KBM-7 (cell line): ENCODE measurements around the gene ZBTB11.
A peak's percentile ranks its signal among the peaks of the same experiment; 100 is the strongest.
"Not testable (repeated sequence)": the region's sequence is repeated elsewhere in the genome, so short reads cannot be mapped to it uniquely, and the experiment has no call there.

Experiments
- DNase-seq: peaks from one replicate; pipeline ENCODE4 v3.0.0-alpha.2; 2015
- in situ Hi-C: fragments of 300-500 bp; cut with MboI; formaldehyde crosslinking; loops from 2 replicates; pipeline ENCODE4 v1.14.3; 2020; ENCODE audit warnings: low sequenced_read_pairs, low pct_unique_long_range_greater_than_20kb, mixed read lengths

Gene ZBTB11

DNA sequence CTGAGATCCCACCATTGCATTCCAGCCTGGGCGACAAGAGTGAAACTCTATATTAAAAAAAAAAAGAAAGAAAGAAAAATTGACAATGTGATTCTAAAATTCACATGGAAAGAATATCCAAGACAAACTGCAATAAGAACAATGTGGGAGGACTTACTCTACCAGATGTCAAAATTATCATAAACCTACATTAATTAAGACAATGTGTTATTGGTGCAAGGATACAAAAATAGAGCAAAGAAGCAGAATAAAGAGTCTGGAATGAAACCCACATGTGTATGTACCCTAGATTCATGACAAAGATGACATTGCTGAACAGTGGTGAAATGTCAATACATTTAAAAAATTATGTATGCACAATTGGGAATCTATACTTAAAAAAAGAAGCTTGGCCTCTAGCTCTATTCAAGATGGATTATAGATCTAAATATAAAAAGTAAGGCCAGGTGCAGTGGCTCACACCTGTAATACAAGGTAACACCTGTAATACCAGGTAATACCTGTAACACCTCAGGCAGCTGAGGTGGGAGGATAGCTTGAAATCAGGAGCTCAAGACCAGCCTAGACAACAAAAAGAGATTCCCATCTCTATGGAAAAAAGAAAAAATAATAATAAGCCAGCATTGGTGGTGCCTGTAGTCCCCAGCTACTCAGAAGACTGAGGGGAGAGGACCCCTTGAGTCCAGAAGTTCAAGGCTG lies 45.7 kb downstream of the ZBTB11 start:
- DNase-seq: no peak
- in situ Hi-C loops: no loop called here

DNA sequence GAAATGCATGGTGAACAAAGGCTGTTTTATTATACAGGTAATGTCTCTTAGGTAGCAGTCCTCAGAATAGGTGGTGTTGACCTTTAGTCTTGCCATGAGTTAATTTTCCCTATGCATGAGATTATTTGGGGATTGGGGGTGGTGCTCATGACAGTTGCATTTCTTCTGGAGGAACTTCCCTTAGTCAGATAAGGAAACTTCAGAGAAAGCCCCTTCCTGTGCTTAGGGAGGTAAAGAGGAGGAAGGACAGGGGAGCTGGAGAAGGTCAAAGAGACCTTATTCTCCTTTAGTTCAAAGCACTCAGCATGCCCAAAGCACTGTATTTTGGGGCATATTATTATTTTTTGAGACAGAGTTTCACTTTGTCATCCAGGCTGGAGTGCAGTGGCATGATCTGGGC lies 47.7 kb downstream of the ZBTB11 start:
- in situ Hi-C loops: no loop called here
- no peak for DNase-seq

DNA sequence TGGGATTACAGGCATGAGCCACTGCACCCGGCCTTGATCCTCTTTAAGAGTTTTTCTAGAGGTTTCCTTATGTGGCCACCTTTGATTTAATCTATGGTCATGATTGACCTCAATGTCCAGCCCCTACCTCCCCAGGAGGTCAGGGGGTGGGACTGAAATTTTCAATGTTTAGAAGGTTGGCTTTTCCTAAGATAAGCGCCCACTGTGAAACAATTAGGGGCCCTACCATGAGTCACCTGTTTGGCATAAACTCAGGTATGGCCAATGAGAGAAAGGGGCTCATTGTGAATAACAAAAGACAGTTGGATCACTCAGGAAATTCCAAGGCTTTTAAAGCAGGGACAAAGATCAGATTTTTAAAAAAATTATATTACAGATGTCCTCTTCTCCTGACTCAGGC lies 51.1 kb downstream of the ZBTB11 start:
- no peak for DNase-seq
- in situ Hi-C loops: no loop called here

DNA sequence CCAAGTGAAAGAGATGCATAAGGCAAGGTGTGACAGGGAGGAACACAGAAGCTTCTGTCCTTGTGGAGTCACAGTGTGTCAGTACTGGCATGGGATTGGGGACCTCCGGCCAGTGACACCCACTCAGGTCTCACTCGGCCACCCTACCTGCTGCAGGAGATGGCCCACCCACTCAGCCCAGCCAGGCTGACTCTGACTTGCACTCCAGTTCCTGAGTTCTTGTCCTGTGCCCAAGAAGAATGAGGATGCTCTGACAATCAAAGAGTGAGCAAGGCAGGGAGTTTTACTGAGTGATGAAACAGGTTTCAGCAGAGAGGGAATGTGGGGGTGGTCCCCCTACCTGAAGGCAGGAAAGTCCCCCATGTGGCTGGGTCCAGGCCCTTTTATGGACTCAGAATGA lies 52.1 kb downstream of the ZBTB11 start:
- in situ Hi-C loops: no loop called here

DNA sequence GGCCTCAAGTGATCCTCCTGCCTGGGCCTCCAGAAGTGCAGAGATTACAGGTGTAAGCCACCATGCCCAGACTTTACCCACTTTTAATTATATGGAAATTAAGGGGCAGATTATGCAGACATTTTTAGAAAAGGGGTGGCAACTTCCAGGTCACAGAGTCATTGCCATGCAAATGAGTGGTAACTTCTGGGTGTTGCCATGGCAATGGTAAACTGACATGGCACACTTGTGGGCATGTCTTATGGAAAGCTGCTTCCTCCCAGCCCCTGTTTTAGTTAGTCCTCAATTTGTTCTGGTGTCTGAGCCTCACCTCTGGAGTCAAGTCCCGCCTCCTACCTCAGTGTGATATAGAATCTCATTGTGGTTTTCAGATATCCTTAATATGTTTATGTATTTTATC lies 53.3 kb downstream of the ZBTB11 start:
- in situ Hi-C loops: no loop called here

More for the DNA sequence above, 52.1 kb downstream of the ZBTB11 start:
- no peak for DNase-seq

DNA sequence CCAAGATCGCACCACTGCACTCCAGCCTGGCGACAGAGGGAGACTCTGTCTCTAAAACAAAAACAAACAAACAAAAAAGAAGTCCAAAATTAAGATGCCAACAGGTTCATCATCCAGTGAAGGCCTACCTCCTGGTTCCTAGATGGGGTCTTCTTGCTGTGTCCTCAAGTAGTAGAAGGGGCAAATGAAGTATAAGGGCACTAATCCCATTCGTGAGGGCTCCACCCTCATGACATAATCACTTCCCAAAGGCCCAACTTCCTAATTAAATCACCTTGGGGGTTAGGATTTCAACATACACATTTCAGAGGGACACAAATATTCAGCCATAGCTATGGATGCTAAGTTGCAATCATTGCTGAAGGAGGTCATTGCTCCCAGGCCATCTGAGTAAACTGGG lies 57.2 kb downstream of the ZBTB11 start:
- DNase-seq: no peak
- in situ Hi-C loops: no loop called here

More for the DNA sequence above, 53.3 kb downstream of the ZBTB11 start:
- DNase-seq: no peak

DNA sequence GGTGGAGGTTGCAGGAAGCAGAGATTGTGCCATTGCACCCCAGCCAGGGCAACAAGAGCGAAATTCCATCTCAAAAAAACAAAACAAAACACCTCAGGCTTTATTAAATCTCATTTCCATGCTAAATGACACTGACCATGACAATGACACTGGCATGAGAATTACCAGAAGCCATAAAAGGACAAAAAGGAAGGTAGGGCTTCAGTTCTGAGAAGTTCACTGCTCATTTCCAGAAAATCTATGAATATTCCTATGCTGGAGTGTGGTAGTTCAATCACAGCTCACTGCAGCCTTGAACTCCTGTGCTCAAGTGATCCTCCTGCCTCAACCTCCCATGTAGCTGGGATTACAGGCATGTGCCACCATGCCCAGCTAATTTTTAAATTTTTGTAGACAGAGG lies 58.2 kb downstream of the ZBTB11 start:
- no peak for DNase-seq
- in situ Hi-C loops: no loop called here

DNA sequence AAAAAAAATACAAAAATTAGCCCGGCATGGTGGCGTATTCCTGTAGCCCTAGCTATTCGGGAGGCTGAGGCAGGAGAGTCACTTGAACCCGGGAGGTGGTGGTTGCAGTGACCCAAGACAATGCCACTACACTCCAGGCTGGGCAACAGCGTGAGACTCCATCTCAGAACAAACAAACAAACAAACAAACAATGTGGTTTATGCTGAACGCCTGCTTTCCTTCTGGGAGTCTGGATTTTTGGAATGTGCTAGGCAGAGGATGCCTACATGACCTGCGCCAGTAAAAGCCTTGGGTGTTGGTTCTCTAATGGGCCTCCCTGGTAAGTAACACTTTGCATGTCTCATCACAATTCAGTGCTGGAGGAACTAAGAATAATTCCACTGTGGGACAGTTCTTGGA lies 59.5 kb downstream of the ZBTB11 start:
- in situ Hi-C loops: no loop called here
- DNase-seq: no peak

DNA sequence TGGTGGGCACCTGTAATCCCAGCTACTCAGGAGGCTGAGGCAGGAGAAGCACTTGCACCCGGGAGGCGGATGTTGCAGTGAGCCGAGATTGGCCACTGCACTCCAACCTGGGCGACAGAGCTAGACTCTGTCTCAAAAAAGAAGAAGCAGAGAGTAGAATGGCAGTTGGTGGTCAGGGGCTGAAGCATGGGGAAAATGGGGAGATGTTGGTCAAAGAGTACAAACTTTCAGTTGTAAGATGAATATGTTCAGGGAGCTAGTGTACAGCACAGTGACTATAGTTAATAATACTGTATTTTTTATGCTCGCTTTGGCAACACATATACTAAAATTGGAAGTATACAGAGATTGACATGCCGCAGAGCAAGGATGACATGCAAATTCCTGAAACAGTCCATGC lies 61.4 kb downstream of the ZBTB11 start:
- in situ Hi-C loops: no loop called here
- no peak for DNase-seq

DNA sequence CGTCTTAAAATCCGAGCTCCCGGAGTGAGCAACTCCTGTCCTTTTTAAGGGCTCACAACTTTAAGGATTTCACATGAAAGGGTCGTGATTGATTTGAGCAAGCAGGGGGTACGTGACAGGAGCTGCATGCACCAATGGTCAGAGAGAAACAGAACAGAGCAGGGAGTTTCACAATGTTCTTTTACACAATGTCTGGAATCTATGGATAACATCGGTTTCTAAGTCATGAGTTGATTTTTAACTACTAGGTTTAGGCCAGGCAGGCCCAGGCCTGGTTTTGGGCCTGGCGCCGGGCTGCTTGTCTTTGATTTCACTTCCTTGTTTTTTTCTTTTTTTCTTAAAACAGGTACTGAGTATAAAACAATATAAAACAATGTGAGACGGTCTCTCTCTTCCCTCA lies 63.9 kb downstream of the ZBTB11 start:
- in situ Hi-C loops, DNase-seq: not testable (repeated sequence)

DNA sequence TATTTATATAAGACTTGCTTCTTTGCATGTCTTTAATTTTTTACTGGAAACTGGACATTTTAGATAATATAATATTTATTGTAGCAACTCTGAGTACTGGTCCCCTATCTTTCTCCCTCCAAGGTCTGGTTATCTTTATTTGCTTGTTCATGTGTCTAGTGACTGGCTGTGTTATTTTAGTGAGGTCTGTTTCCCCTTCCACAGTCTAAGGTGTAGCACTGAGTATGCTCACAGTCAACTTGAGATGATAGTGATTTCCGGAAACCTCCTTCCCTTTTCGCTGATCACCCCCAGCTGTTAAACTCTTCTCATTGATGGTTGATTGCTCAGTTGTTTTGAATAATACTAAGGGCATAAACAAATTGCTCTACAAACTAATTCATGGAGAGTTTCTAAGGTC lies 65.9 kb downstream of the ZBTB11 start:
- peak; percentile 39 for DNase-seq
- in situ Hi-C loops: no loop called here

DNA sequence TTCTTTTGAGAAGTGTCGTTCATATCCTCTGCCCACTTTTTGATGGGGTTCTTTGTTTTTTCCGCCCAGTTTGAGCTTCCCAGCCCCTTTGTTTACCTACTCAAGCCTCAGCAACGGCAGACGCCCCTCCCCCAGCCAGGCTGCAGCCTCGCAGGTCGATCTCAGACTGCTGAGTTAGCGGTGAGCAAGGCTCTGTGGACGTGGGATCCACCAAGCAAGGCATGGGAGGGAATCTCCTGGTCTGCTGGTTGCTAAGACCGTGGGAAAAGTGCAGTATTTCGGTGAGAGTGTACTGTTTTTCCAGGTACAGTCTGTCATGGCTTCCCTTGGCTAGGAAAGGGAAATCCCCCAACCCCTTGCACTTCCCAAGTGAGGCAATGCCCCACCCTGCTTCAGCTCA lies 71.5 kb downstream of the ZBTB11 start:
- DNase-seq, in situ Hi-C loops: not testable (repeated sequence)

DNA sequence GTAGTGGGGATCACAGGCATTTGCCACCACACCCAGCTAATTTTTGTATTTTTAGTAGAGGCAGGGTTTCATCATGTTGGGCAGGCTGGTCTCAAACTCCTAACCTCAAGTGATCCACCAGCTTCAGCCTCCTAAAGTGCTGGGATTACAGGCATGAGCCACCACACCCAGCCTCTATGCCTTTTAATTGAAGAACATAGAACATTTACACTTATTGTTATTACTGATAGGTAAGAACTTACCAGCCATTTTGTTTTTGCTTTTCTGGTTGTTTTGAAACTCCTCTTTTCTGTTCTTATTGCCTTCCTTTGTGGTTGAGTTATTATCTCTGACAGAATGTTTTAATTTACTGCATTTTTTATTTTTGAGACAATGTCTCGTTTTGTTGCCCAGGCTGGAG lies 73.7 kb downstream of the ZBTB11 start:
- DNase-seq: no peak
- in situ Hi-C loops: no loop called here

DNA sequence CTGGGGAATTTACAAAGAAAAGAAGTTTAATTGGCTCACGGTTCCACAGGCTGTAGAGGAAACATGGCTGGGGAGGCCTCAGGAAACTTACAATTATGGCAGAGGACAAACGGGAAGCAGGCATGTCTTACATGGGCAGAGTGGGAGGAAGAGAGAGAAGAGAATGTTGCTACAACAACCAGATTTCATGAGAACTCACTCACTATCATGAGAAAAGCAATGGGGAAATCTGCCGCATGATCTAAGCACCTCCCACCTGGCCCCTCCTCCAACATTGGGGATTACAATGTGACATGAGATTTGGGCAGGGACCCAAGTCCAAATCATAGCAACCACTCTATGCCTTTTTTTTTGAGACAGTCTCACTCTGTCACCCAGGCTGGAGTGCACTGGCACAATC lies 74.2 kb downstream of the ZBTB11 start:
- peak; percentile 53 for DNase-seq
- in situ Hi-C loops: no loop called here
